ENCODE results near the gene PM20D1. TPM values are rescaled to one million over a fixed set of nuclear protein-coding genes. Genes with fewer than 3 reads are reported as not detected.

The PM20D1 gene
- polyA plus RNA-seq, 1 experiment, result not detected

DNA sequence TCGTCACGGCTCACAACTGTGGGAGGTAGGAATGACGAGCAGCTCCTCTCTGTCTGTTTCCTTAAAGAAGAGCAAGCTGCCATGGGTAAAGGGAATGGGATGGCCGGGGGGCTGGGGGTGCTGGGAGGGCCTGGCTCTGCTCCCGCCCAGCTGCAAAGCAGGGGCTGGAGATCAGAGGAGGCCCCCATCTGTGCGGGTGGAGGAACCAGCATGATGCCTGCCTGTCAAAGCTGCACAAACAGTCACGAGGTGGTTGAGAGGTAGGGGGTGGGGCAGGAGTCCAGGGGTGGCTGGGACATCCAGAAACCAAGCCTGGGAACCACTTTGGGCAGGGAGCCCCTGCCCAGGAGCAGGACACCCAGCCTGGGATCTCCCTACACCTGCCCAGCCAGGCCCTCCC is 49.5 kb downstream of the PM20D1 start:
- no peak overlapping the region for H3K4me3 ChIP-seq (ENCODE audit: low read depth, low read length)
- TF ChIP-seq, protein P1, sequence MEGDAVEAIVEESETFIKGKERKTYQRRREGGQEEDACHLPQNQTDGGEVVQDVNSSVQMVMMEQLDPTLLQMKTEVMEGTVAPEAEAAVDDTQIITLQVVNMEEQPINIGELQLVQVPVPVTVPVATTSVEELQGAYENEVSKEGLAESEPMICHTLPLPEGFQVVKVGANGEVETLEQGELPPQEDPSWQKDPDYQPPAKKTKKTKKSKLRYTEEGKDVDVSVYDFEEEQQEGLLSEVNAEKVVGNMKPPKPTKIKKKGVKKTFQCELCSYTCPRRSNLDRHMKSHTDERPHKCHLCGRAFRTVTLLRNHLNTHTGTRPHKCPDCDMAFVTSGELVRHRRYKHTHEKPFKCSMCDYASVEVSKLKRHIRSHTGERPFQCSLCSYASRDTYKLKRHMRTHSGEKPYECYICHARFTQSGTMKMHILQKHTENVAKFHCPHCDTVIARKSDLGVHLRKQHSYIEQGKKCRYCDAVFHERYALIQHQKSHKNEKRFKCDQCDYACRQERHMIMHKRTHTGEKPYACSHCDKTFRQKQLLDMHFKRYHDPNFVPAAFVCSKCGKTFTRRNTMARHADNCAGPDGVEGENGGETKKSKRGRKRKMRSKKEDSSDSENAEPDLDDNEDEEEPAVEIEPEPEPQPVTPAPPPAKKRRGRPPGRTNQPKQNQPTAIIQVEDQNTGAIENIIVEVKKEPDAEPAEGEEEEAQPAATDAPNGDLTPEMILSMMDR (IDR thresholded peaks at IDR 0.05; ENCODE audit: insufficient read depth, low read depth, low read length), result no peak
- DNase-seq (ENCODE audit: low read depth), result no peak
- ChIA-PET POLR2A (no interaction called here), CTCF (interaction anchor here (1.6 to 4.9 kb wide), 2 partner anchors 9 to 178 kb away, joined by 4 to 21 read pairs; no protein-coding TSS in a partner anchor)
- H3K36me3 ChIP-seq (ENCODE audit: control insufficient read depth, insufficient read depth, low read length), result peaks cover 29% of the 10 kb centered on the region
- no peaks in the 10 kb centered on the region for H3K27me3 ChIP-seq (ENCODE audit: control insufficient read depth, insufficient read depth, low read length)

DNA sequence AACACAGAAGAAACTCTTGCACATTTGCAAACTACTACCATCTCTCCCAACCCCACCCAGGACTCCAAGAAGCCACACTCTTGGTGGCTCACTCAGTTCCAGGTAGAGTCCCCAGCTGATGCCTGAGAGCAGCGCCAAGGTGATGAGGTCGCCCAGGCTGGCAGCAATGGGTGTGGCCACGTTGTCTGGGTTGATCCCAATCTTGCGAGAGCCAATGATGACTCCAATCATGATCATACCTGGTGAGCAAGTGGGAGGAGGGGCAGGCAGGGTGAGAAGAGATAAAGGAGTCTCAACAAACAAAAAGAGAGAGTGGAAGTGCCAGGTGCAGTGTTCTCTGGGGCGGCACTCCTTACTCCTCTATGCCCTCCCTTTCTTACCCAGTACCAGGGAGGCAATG is 51.4 kb downstream of the PM20D1 start:
- DNase-seq (ENCODE audit: low read depth), result no peak
- CTCF ChIA-PET, result interaction anchor here (1.4 to 4.9 kb wide), 2 partner anchors 119 to 180 kb away, joined by 4 to 21 read pairs; no protein-coding TSS in a partner anchor

DNA sequence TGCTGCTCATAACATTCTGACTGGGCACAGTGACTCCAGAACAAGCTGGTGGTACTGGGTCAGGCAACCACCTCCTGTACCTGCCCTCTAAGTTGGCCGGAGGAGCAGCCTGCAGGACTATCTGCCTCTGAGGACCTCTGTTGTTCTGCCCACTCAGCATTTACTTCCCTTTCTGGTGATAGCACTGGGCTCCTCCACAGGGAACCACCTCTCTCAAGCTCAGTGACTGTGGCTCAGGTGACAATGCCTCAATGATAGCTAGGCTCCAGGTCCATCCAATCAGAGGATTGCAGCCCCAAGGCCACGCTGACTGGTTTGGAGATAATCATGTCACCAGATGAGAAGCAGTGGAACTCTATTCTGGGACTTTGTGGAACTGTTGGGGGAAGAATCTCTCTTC is 52.8 kb downstream of the PM20D1 start:
- CTCF ChIA-PET, result interaction anchor here (1.7 to 4.9 kb wide), 3 partner anchors 14 to 181 kb away, joined by 4 to 21 read pairs (median 4); no protein-coding TSS in a partner anchor
- peaks cover 39% of the 10 kb centered on the region for H3K36me3 ChIP-seq (ENCODE audit: control insufficient read depth, insufficient read depth, low read length)
- no peaks in the 10 kb centered on the region for H3K27me3 ChIP-seq (ENCODE audit: control insufficient read depth, insufficient read depth, low read length)
- no peak overlapping the region for H3K4me3 ChIP-seq (ENCODE audit: low read depth, low read length)
- TF ChIP-seq, protein P1 (IDR thresholded peaks at IDR 0.05; ENCODE audit: insufficient read depth, low read depth, low read length), result no peak
- no peak for DNase-seq (ENCODE audit: low read depth)
- POLR2A ChIA-PET, result no interaction called here

More for the DNA sequence above, 51.4 kb downstream of the PM20D1 start:
- TF ChIP-seq, protein P1 (IDR thresholded peaks at IDR 0.05; ENCODE audit: insufficient read depth, low read depth, low read length), result no peak
- peaks cover 37% of the 10 kb centered on the region for H3K36me3 ChIP-seq (ENCODE audit: control insufficient read depth, insufficient read depth, low read length)
- no peaks in the 10 kb centered on the region for H3K27me3 ChIP-seq (ENCODE audit: control insufficient read depth, insufficient read depth, low read length)
- POLR2A ChIA-PET, result no interaction called here
- no peak overlapping the region for H3K4me3 ChIP-seq (ENCODE audit: low read depth, low read length)

DNA sequence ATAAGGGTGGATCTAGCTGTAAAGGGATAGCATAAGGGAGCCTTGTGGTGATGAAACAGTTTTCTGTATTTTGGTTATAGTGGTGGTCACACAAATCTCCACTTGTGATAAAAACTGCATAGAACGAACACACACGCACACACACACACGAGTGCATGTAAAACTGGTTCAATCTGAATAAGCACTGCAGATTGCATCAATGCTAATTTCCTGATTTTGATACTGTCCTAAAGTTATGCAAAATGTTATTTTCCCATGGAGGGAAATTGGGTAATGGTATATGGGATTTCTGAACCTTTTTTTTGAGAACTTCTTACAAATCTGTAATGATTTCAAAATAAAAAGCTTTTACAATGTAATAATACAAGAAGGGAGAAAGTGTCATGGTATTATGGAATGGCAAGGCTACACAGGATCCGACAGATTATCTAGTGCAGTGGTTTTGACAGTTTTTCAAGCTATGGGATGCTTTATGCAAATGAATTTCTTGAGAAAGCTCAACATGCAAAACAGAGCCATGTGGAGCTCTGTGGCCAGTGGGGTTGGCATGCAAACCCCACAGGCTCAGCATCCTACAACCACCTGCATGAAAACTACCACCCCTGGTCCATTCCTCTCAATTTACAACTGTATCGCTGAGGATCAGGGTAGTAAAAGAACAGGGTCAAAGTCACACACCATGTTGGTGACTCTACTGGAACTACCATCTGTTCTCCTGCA is 55.8 kb downstream of the PM20D1 start:
- ChIA-PET POLR2A (no interaction called here), CTCF (interaction anchor here (1.2 to 5.4 kb wide), 6 partner anchors 11 to 186 kb away, joined by 5 to 172 read pairs (median 30); no protein-coding TSS in a partner anchor)
- Histone ChIP-seq H3K27me3 (ENCODE audit: control insufficient read depth, insufficient read depth, low read length) (no peaks in the 10 kb centered on the region), H3K36me3 (ENCODE audit: control insufficient read depth, insufficient read depth, low read length) (peaks cover 33% of the 10 kb centered on the region), H3K4me3 (ENCODE audit: low read depth, low read length) (no peak overlapping the region)
- TF ChIP-seq, protein P1 (IDR thresholded peaks at IDR 0.05; ENCODE audit: insufficient read depth, low read depth, low read length), result no peak
- DNase-seq (ENCODE audit: low read depth), result no peak

DNA sequence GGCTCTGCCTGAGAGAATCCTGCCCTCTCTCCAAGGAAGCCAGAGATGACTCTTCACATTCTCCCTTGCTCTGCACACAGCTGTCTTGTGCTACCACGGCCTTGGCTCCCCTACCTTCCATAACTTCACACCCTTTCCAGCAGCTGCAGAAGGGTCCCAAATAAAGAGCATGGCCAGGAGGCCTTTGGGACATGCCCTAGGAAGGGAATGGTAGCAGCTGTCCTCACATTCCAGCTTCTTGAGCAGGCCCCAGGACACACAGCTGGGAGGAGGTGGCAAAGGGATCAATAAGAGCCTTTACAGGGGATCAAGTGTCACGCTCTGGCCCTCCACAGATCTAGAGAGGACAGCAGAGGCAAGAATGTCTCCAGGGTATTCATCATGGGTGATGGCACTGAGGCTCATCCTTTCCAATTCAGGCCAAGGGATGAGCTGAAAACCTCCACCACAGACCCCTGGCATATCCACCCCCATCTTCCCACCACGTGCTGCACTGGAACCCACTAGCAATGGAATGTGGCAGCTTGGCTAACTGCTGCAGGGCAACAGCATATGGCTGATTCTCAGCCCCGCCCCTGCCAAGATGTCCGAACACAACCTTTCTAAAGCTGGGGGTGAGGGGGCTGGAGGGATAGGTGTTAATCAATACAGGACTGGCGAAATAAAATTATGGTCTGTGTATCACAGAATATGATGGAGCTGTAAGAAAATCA is 56.8 kb downstream of the PM20D1 start:
- TF ChIP-seq, protein P1 (IDR thresholded peaks at IDR 0.05; ENCODE audit: insufficient read depth, low read depth, low read length), result no peak
- CTCF ChIA-PET, result interaction anchor here (1.1 to 5.4 kb wide), 15 partner anchors 12 to 313 kb away, joined by 3 to 172 read pairs (median 9); partner anchors contain the start of genes RAB29 and SLC41A1
- H3K36me3 ChIP-seq (ENCODE audit: control insufficient read depth, insufficient read depth, low read length), result peaks cover 26% of the 10 kb centered on the region
- H3K4me3 ChIP-seq (ENCODE audit: low read depth, low read length), result no peak overlapping the region
- DNase-seq (ENCODE audit: low read depth), result no peak
- POLR2A ChIA-PET, result interaction anchor here (0.6 kb wide), 1 partner anchor 707 kb away, joined by 3 read pairs; no protein-coding TSS in a partner anchor
- no peaks in the 10 kb centered on the region for H3K27me3 ChIP-seq (ENCODE audit: control insufficient read depth, insufficient read depth, low read length)
